Measurements from ENCODE around the gene ANKRD29. TPM values are rescaled to one million over a fixed set of nuclear protein-coding genes. Genes with fewer than 3 reads are reported as not detected.
A peak's percentile ranks its signal among the peaks of the same experiment; 100 is the strongest.

The ANKRD29 gene
- total RNA-seq, 1 donor from 2014 or later = 0.50 TPM

DNA sequence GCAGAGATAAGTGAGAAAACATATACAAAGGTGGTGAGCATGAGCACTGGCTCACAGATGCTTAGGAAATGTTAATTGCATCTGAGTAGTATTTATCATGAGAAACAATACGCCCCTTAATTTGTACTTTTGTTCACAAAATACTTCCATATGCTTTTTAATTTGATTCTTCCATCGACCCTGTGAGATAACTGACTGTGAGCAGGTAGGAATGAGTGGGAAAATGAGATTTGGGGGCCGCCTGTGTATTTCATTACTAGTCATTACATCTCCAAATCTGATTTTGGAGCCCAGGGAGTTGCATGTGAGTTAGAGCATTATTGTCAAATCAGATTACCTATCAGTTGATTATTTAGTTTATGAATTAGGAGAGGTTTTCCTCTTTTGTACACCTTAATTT lies 39.7 kb downstream of the ANKRD29 start:
- H3K4me3 Mint-ChIP-seq (ENCODE audit: unreplicated experiment) = no peak overlapping the region
- H3K9me3 Mint-ChIP-seq (ENCODE audit: low read depth) = no peaks in the 10 kb centered on the region
- TF ChIP-seq, protein P1, sequence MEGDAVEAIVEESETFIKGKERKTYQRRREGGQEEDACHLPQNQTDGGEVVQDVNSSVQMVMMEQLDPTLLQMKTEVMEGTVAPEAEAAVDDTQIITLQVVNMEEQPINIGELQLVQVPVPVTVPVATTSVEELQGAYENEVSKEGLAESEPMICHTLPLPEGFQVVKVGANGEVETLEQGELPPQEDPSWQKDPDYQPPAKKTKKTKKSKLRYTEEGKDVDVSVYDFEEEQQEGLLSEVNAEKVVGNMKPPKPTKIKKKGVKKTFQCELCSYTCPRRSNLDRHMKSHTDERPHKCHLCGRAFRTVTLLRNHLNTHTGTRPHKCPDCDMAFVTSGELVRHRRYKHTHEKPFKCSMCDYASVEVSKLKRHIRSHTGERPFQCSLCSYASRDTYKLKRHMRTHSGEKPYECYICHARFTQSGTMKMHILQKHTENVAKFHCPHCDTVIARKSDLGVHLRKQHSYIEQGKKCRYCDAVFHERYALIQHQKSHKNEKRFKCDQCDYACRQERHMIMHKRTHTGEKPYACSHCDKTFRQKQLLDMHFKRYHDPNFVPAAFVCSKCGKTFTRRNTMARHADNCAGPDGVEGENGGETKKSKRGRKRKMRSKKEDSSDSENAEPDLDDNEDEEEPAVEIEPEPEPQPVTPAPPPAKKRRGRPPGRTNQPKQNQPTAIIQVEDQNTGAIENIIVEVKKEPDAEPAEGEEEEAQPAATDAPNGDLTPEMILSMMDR (IDR thresholded peaks at IDR 0.05) = no peak
- DNase-seq (ENCODE audit: low spot score) = no peak
- H3K27me3 Mint-ChIP-seq (ENCODE audit: low read depth) = peaks cover 28% of the 10 kb centered on the region
- no peak overlapping the region for H3K27ac Mint-ChIP-seq (ENCODE audit: unreplicated experiment)
- H3K36me3 Mint-ChIP-seq (ENCODE audit: low read depth) = no peaks in the 10 kb centered on the region
- peaks cover 24% of the 10 kb centered on the region for H3K4me1 Mint-ChIP-seq (ENCODE audit: low read depth)

DNA sequence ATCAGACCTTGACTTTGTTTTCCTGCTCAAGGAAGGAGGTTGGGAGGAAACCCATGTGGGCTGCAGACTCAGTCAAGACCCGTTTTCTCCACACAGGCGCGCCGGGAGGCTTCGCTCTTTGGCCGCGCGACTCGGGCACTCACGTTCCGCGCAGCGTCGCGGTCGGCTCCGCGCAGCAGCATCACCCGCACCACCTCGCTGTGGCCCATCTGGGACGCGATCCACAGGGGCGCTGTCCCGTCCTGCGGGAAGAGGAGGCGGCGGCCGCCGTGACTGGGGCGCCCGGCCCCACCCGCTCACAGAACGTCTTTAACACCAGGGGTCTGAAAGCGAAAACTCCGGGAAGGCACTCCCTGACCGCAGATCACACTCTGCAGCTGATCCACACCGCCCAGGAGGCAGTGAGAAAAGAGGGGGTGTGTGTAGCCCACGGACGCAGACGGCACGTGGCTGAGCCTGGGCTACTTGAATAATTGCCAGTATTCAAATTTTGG lies 43.3 kb downstream of the ANKRD29 start:
- H3K4me3 Mint-ChIP-seq (ENCODE audit: unreplicated experiment) = peak overlapping the region; percentile 66
- DNase-seq (ENCODE audit: low spot score) = no peak
- H3K4me1 Mint-ChIP-seq (ENCODE audit: low read depth) = peaks cover 3% of the 10 kb centered on the region
- peaks cover 28% of the 10 kb centered on the region for H3K27me3 Mint-ChIP-seq (ENCODE audit: low read depth)
- TF ChIP-seq, protein P1 (IDR thresholded peaks at IDR 0.05) = peak; percentile 35
- no peak overlapping the region for H3K27ac Mint-ChIP-seq (ENCODE audit: unreplicated experiment)
- no peaks in the 10 kb centered on the region for H3K9me3 Mint-ChIP-seq (ENCODE audit: low read depth)
- H3K36me3 Mint-ChIP-seq (ENCODE audit: low read depth) = no peaks in the 10 kb centered on the region

DNA sequence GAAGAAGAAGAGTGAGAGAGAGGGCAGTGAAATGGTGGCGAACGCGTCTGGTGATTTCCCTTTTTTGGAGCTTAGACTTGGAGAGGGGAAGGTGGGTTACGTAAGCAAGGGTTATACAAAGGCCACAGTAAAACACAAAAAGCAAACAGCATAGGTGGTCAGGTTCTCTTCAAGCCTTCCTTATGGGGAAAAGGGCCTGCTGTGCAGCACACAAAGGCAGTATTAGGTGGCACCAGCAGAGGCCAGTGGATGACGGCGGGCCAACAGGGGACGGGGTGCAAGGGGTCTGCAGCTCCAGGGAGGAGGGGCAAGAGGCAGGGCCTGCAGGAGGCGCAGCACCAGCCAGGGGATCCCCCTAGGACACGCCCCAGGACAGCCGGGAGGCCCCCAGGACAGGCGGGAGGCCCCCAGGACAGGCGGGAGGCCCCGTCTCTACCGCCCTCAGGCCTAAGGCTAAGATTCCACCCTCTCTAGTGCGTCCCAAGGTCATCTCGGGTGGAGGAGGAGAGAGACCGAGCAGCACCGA lies 43.8 kb downstream of the ANKRD29 start:
- no peak overlapping the region for H3K27ac Mint-ChIP-seq (ENCODE audit: unreplicated experiment)
- no peak for DNase-seq (ENCODE audit: low spot score)
- H3K36me3 Mint-ChIP-seq (ENCODE audit: low read depth) = no peaks in the 10 kb centered on the region
- peaks cover 3% of the 10 kb centered on the region for H3K4me1 Mint-ChIP-seq (ENCODE audit: low read depth)
- no peaks in the 10 kb centered on the region for H3K9me3 Mint-ChIP-seq (ENCODE audit: low read depth)
- peaks cover 28% of the 10 kb centered on the region for H3K27me3 Mint-ChIP-seq (ENCODE audit: low read depth)
- peak overlapping the region; percentile 66 for H3K4me3 Mint-ChIP-seq (ENCODE audit: unreplicated experiment)
- TF ChIP-seq, protein P1 (IDR thresholded peaks at IDR 0.05) = no peak

DNA sequence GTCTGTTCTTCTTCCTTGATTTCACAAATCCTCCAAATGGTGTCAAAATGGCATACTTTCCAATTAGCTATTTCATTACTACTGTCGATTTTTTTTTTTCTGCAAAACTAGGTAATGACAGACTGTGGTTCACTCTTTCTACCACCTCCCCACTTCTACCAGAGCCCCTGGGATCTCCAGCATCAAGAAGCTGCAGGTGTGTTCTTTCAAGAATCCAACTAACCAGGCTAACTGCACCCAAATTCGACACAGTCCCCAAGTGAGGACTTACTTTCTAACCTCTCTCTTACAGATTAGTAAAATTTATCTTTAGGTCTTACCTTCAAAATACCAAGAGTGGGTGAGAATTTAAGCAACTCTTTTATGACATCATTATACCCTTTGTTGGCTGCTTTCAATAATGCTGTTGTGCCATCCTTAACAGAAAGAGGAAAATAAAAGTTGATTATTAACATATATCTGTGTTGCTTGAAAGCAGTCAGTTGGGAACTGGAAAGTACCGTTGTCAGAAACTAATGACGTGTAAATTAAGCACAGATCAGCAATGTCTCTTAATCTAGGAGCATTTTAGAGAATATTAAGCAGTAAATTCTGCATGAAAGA lies 45.2 kb downstream of the ANKRD29 start:
- TF ChIP-seq, protein P1 (IDR thresholded peaks at IDR 0.05) = no peak
- Mint-ChIP-seq H3K9me3 (ENCODE audit: low read depth) (no peaks in the 10 kb centered on the region), H3K27ac (ENCODE audit: unreplicated experiment) (no peak overlapping the region), H3K27me3 (ENCODE audit: low read depth) (peaks cover 30% of the 10 kb centered on the region), H3K4me3 (ENCODE audit: unreplicated experiment) (no peak overlapping the region), H3K36me3 (ENCODE audit: low read depth) (no peaks in the 10 kb centered on the region), H3K4me1 (ENCODE audit: low read depth) (peaks cover 3% of the 10 kb centered on the region)
- no peak for DNase-seq (ENCODE audit: low spot score)

DNA sequence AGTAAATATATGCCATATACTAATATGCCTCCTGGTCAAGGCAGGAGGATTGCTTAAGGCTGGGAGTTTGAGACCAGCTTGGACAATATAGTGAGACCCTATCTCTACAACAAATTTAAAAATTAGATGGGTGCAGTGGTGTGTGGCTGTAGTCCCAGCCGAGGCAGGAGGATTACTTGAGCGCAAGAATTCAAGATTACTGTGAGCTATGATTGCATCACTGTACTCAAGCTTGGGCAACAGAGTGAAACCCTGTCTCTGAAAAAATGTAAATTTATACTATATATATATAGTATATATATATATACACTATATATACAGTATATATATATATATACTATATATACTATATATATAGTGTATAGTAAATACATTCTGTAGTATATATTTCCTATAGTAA lies 46.5 kb downstream of the ANKRD29 start:
- no peaks in the 10 kb centered on the region for H3K36me3 Mint-ChIP-seq (ENCODE audit: low read depth)
- H3K4me1 Mint-ChIP-seq (ENCODE audit: low read depth) = peaks cover 3% of the 10 kb centered on the region
- H3K9me3 Mint-ChIP-seq (ENCODE audit: low read depth) = no peaks in the 10 kb centered on the region
- H3K4me3 Mint-ChIP-seq (ENCODE audit: unreplicated experiment) = no peak overlapping the region
- peaks cover 22% of the 10 kb centered on the region for H3K27me3 Mint-ChIP-seq (ENCODE audit: low read depth)
- no peak overlapping the region for H3K27ac Mint-ChIP-seq (ENCODE audit: unreplicated experiment)
- no peak for DNase-seq (ENCODE audit: low spot score)
- TF ChIP-seq, protein P1 (IDR thresholded peaks at IDR 0.05) = no peak

Data from chondrocyte (in vitro differentiated cells).